ENCODE data around the gene CELF2.

- no peak for TF ChIP-seq CTCF (tag by site-specific recombination; IDR thresholded peaks at IDR 0.05)
- no peak for TF ChIP-seq MYNN (tag by site-specific recombination; IDR thresholded peaks at IDR 0.05; ENCODE audit: borderline replicate concordance)
These were observed 90.7 kb downstream of the CELF2 start for GRCh38 chr10:11108356-11108755.
